Measurements from ENCODE around the gene HSPA12B. TPM values are rescaled to one million over a fixed set of nuclear protein-coding genes. Genes with fewer than 3 reads are reported as not detected.

The HSPA12B gene, protein sequence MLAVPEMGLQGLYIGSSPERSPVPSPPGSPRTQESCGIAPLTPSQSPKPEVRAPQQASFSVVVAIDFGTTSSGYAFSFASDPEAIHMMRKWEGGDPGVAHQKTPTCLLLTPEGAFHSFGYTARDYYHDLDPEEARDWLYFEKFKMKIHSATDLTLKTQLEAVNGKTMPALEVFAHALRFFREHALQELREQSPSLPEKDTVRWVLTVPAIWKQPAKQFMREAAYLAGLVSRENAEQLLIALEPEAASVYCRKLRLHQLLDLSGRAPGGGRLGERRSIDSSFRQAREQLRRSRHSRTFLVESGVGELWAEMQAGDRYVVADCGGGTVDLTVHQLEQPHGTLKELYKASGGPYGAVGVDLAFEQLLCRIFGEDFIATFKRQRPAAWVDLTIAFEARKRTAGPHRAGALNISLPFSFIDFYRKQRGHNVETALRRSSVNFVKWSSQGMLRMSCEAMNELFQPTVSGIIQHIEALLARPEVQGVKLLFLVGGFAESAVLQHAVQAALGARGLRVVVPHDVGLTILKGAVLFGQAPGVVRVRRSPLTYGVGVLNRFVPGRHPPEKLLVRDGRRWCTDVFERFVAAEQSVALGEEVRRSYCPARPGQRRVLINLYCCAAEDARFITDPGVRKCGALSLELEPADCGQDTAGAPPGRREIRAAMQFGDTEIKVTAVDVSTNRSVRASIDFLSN
- total RNA-seq (ENCODE audit: unreplicated experiment) = 0.44 TPM
- long read RNA-seq = 0 reads

DNA sequence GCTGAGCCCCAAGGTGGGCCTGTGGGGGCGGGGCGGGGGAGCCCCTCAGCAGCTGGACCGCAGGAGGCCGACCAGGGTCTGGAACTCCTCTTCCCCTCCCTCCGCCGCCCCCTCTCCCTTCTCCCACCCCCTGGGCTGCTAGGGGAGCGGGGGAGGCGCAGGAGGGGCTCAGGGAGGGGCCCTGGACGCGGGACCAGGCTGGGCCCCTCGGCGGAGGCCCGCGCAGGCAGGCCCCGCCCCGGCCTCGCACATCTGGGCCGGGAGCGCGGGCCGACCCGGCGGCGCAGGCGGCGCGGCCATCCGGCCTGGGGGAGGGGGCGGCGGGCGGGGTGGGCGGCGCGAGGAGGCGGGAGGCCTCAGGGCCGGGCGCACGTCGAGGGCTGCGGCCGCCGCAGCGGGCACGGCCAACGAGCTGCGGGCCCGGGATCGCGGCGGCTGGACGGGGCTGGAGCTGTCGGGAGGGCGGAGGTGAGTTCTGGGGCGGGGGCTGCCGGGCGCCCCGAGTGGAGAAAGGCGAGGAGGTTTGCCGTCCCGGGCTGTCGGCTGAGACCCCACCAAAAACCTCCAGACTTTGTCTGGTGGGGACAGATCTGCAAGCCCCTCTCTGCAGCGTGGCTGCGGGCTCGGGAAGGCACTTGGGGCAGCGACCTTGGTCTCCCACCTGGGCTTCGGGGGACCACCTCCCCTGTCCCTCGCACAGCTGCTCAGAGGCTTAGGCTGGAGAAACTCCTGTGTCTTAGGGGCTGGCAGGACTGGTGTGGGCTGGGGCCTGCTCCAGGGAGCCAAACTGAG is at the start of gene HSPA12B:
Gene HSPA12B (plus strand): TSS at position 359 of the 792 bp plus-strand sequence. CDS start 5,990 bp downstream, outside the sequence.
- TF ChIP-seq, protein P1, sequence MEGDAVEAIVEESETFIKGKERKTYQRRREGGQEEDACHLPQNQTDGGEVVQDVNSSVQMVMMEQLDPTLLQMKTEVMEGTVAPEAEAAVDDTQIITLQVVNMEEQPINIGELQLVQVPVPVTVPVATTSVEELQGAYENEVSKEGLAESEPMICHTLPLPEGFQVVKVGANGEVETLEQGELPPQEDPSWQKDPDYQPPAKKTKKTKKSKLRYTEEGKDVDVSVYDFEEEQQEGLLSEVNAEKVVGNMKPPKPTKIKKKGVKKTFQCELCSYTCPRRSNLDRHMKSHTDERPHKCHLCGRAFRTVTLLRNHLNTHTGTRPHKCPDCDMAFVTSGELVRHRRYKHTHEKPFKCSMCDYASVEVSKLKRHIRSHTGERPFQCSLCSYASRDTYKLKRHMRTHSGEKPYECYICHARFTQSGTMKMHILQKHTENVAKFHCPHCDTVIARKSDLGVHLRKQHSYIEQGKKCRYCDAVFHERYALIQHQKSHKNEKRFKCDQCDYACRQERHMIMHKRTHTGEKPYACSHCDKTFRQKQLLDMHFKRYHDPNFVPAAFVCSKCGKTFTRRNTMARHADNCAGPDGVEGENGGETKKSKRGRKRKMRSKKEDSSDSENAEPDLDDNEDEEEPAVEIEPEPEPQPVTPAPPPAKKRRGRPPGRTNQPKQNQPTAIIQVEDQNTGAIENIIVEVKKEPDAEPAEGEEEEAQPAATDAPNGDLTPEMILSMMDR (IDR thresholded peaks at IDR 0.05; ENCODE audit: partially characterized antibody, unreplicated experiment) = no peak
- no peak for DNase-seq
- Mint-ChIP-seq H3K4me1 (ENCODE audit: low read depth, unreplicated experiment) (peaks cover 6% of the 10 kb centered on the region), H3K27ac (ENCODE audit: unreplicated experiment) (no peak within 1 kb of the TSS), H3K27me3 (ENCODE audit: unreplicated experiment) (peaks cover 13% of the 10 kb centered on the region), H3K4me3 (ENCODE audit: unreplicated experiment) (no peak within 1 kb of the TSS), H3K9me3 (ENCODE audit: unreplicated experiment) (peaks cover 5% of the 10 kb centered on the region), H3K36me3 (ENCODE audit: unreplicated experiment) (no peaks in the 10 kb centered on the region)

DNA sequence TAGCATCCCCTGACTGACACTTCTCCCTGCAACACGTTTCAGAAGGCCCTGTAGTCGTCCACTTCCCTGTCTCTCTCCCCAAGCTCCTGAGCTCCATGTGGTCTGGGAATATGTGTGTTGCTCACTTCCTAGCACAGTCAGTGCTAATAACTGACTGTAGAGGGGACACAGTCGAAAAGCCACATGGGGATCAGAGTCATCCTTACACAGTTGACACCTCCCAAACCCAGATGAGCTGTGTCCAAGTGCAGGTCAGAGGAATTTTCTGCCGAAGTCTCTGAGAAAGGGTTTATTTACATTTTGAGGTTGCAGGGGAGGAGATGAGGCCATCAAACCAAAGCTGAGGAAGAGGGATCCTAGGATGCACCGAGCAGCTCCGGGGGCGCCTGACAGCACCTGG is 47.1 kb upstream of the HSPA12B start:
- peaks cover 2% of the 10 kb centered on the region for H3K4me1 Mint-ChIP-seq (ENCODE audit: low read depth, unreplicated experiment)
- H3K27ac Mint-ChIP-seq (ENCODE audit: unreplicated experiment) = no peak overlapping the region
- peaks cover 7% of the 10 kb centered on the region for H3K9me3 Mint-ChIP-seq (ENCODE audit: unreplicated experiment)
- DNase-seq = no peak
- H3K27me3 Mint-ChIP-seq (ENCODE audit: unreplicated experiment) = peaks cover 14% of the 10 kb centered on the region
- no peak overlapping the region for H3K4me3 Mint-ChIP-seq (ENCODE audit: unreplicated experiment)
- TF ChIP-seq, protein P1 (IDR thresholded peaks at IDR 0.05; ENCODE audit: partially characterized antibody, unreplicated experiment) = no peak
- no peaks in the 10 kb centered on the region for H3K36me3 Mint-ChIP-seq (ENCODE audit: unreplicated experiment)

DNA sequence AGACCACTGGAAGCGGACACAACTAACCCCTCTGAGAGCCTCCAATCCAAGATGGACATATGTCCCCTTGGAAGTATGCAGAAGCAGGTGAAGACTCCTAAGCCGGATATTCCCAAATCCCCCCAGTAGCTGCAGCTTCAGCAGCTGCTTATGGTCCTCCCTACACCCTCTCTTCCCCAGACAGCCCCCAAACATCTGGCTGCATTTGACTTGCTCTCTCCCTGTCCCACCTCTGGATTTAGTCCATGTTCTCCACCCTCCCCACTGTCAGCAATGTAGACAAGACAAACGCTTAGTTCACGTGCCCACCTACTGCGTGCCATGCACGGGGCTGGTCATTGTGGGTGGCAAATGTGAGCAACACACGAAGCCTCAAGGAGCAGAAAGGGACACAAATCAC is 46.1 kb upstream of the HSPA12B start:
- Mint-ChIP-seq H3K4me3 (ENCODE audit: unreplicated experiment) (no peak overlapping the region), H3K9me3 (ENCODE audit: unreplicated experiment) (peaks cover 7% of the 10 kb centered on the region), H3K27me3 (ENCODE audit: unreplicated experiment) (peaks cover 13% of the 10 kb centered on the region), H3K27ac (ENCODE audit: unreplicated experiment) (no peak overlapping the region), H3K36me3 (ENCODE audit: unreplicated experiment) (no peaks in the 10 kb centered on the region), H3K4me1 (ENCODE audit: low read depth, unreplicated experiment) (peaks cover 2% of the 10 kb centered on the region)
- no peak for DNase-seq
- TF ChIP-seq, protein P1 (IDR thresholded peaks at IDR 0.05; ENCODE audit: partially characterized antibody, unreplicated experiment) = no peak

DNA sequence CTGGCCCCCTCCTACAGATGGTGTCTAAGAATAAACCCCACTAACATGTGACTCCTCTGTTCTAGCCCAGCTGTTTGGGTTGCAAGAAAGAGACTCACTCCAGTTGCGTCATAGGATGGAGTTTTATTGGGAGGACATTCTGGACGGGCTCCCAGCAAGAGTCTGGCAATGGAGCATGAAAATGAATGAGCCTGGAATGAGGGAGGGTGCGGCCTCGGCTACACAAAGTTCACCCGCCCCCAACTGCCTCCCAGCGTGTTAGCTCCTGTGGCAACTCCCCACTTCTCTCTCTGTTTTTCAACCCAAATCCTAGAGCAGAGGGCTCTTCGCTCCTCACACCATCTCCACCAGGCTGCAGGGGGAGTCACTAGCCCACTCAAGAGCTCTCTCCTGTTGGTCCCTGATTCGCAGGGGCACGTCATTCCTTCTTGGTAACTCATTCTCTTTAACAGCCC is 45.6 kb upstream of the HSPA12B start:
- Mint-ChIP-seq H3K27me3 (ENCODE audit: unreplicated experiment) (peaks cover 13% of the 10 kb centered on the region), H3K9me3 (ENCODE audit: unreplicated experiment) (peaks cover 7% of the 10 kb centered on the region), H3K4me3 (ENCODE audit: unreplicated experiment) (no peak overlapping the region), H3K36me3 (ENCODE audit: unreplicated experiment) (no peaks in the 10 kb centered on the region), H3K4me1 (ENCODE audit: low read depth, unreplicated experiment) (peaks cover 2% of the 10 kb centered on the region), H3K27ac (ENCODE audit: unreplicated experiment) (no peak overlapping the region)
- no peak for DNase-seq
- TF ChIP-seq, protein P1 (IDR thresholded peaks at IDR 0.05; ENCODE audit: partially characterized antibody, unreplicated experiment) = no peak
